Measurements from ENCODE around the gene MTHFSD.

MTHFSD gene

GRCh38 chr16:86572606-86573005 is 17.6 kb upstream of the MTHFSD start:
- Histone ChIP-seq H3K4me1 (ENCODE audit: control insufficient read depth, low read depth, low read length) (peaks cover 17% of the 10 kb centered on the region), H3K18ac (ENCODE audit: low read length) (no peak overlapping the region), H3K79me2 (ENCODE audit: control insufficient read depth, insufficient read depth, low read length) (no peaks in the 10 kb centered on the region), H4K8ac (ENCODE audit: low read depth, low read length) (no peak overlapping the region), H3K23ac (ENCODE audit: low read length) (no peak overlapping the region), H3K56ac (ENCODE audit: low read length) (no peak overlapping the region), H3K9ac (ENCODE audit: low read length) (no peak overlapping the region), H2BK15ac (replicated peaks; ENCODE audit: low read depth) (no peak overlapping the region), H3K4me2 (ENCODE audit: low read length) (no peak overlapping the region), H3K27ac (ENCODE audit: low read depth, low read length) (no peak overlapping the region), H3K79me1 (ENCODE audit: low read length) (no peaks in the 10 kb centered on the region), H2BK120ac (ENCODE audit: low read depth, low read length) (no peak overlapping the region), H2BK5ac (ENCODE audit: low read length) (no peak overlapping the region), H3K4me3 (ENCODE audit: low read length) (no peak overlapping the region), H2AK5ac (ENCODE audit: low read length) (no peak overlapping the region), H3K36me3 (ENCODE audit: control insufficient read depth, insufficient read depth, low read length) (no peaks in the 10 kb centered on the region), H3K27me3 (ENCODE audit: insufficient read depth, low read length, poor library complexity) (peaks cover 79% of the 10 kb centered on the region), H4K5ac (ENCODE audit: low read length) (no peak overlapping the region), H3K4ac (ENCODE audit: low read depth, low read length) (peak overlapping the region; percentile 17)
- peak; percentile 27 for DNase-seq
- no CpG with 5 or more reads among the region's 8 CpGs for WGBS (ENCODE audit: extremely low coverage, insufficient coverage, low lambda C conversion rate)

GRCh38 chr16:86572041-86572521 is 17.0 kb upstream of the MTHFSD start:
- Histone ChIP-seq H3K36me3 (ENCODE audit: control insufficient read depth, insufficient read depth, low read length) (no peaks in the 10 kb centered on the region), H3K4ac (ENCODE audit: low read depth, low read length) (no peak overlapping the region), H3K27me3 (ENCODE audit: insufficient read depth, low read length, poor library complexity) (peaks cover 77% of the 10 kb centered on the region), H2BK120ac (ENCODE audit: low read depth, low read length) (no peak overlapping the region), H3K4me2 (ENCODE audit: low read length) (no peak overlapping the region), H3K9ac (ENCODE audit: low read length) (no peak overlapping the region), H2BK5ac (ENCODE audit: low read length) (no peak overlapping the region), H3K56ac (ENCODE audit: low read length) (no peak overlapping the region), H3K79me2 (ENCODE audit: control insufficient read depth, insufficient read depth, low read length) (no peaks in the 10 kb centered on the region), H3K4me1 (ENCODE audit: control insufficient read depth, low read depth, low read length) (peaks cover 15% of the 10 kb centered on the region), H3K79me1 (ENCODE audit: low read length) (no peaks in the 10 kb centered on the region), H3K27ac (ENCODE audit: low read depth, low read length) (no peak overlapping the region), H3K4me3 (ENCODE audit: low read length) (no peak overlapping the region), H4K5ac (ENCODE audit: low read length) (no peak overlapping the region), H3K23ac (ENCODE audit: low read length) (no peak overlapping the region), H3K18ac (ENCODE audit: low read length) (no peak overlapping the region), H2AK5ac (ENCODE audit: low read length) (no peak overlapping the region), H2BK15ac (replicated peaks; ENCODE audit: low read depth) (no peak overlapping the region), H4K8ac (ENCODE audit: low read depth, low read length) (no peak overlapping the region)
- DNase-seq, result peak; percentile 48
- no CpG with 5 or more reads among the region's 12 CpGs for WGBS (ENCODE audit: extremely low coverage, insufficient coverage, low lambda C conversion rate)

GRCh38 chr16:86571530-86571915 is 16.5 kb upstream of the MTHFSD start:
- Histone ChIP-seq H3K9ac (ENCODE audit: low read length) (no peak overlapping the region), H4K5ac (ENCODE audit: low read length) (no peak overlapping the region), H3K4me1 (ENCODE audit: control insufficient read depth, low read depth, low read length) (peaks cover 12% of the 10 kb centered on the region), H3K4ac (ENCODE audit: low read depth, low read length) (no peak overlapping the region), H3K36me3 (ENCODE audit: control insufficient read depth, insufficient read depth, low read length) (no peaks in the 10 kb centered on the region), H4K8ac (ENCODE audit: low read depth, low read length) (no peak overlapping the region), H3K4me3 (ENCODE audit: low read length) (no peak overlapping the region), H3K18ac (ENCODE audit: low read length) (peak overlapping the region; percentile 21), H2AK5ac (ENCODE audit: low read length) (no peak overlapping the region), H3K56ac (ENCODE audit: low read length) (peak overlapping the region; percentile 22), H3K4me2 (ENCODE audit: low read length) (no peak overlapping the region), H2BK15ac (replicated peaks; ENCODE audit: low read depth) (no peak overlapping the region), H3K79me2 (ENCODE audit: control insufficient read depth, insufficient read depth, low read length) (no peaks in the 10 kb centered on the region), H2BK5ac (ENCODE audit: low read length) (no peak overlapping the region), H3K23ac (ENCODE audit: low read length) (peak overlapping the region; percentile 6), H3K79me1 (ENCODE audit: low read length) (no peaks in the 10 kb centered on the region), H3K27ac (ENCODE audit: low read depth, low read length) (no peak overlapping the region), H2BK120ac (ENCODE audit: low read depth, low read length) (no peak overlapping the region), H3K27me3 (ENCODE audit: insufficient read depth, low read length, poor library complexity) (peaks cover 72% of the 10 kb centered on the region)
- peak; percentile 6 for DNase-seq
- WGBS (ENCODE audit: extremely low coverage, insufficient coverage, low lambda C conversion rate), result no CpG with 5 or more reads among the region's 10 CpGs

GRCh38 chr16:86570558-86571529 is 15.8 kb upstream of the MTHFSD start:
- DNase-seq, result peak; percentile 33
- H3K27ac ChIP-seq (ENCODE audit: low read depth, low read length), result no peak overlapping the region
- no CpG with 5 or more reads among the region's 28 CpGs for WGBS (ENCODE audit: extremely low coverage, insufficient coverage, low lambda C conversion rate)
- peaks cover 76% of the 10 kb centered on the region for H3K27me3 ChIP-seq (ENCODE audit: insufficient read depth, low read length, poor library complexity)
- no peak overlapping the region for H2BK15ac ChIP-seq (replicated peaks; ENCODE audit: low read depth)
- no peak overlapping the region for H2AK5ac ChIP-seq (ENCODE audit: low read length)
- H2BK120ac ChIP-seq (ENCODE audit: low read depth, low read length), result no peak overlapping the region
- H3K79me2 ChIP-seq (ENCODE audit: control insufficient read depth, insufficient read depth, low read length), result no peaks in the 10 kb centered on the region
- H2BK5ac ChIP-seq (ENCODE audit: low read length), result no peak overlapping the region
- no peak overlapping the region for H3K4me2 ChIP-seq (ENCODE audit: low read length)
- no peak overlapping the region for H4K5ac ChIP-seq (ENCODE audit: low read length)
- H3K9ac ChIP-seq (ENCODE audit: low read length), result no peak overlapping the region
- H3K56ac ChIP-seq (ENCODE audit: low read length), result peak overlapping the region; percentile 22
- peak overlapping the region; percentile 21 for H3K18ac ChIP-seq (ENCODE audit: low read length)
- H3K4me1 ChIP-seq (ENCODE audit: control insufficient read depth, low read depth, low read length), result peaks cover 12% of the 10 kb centered on the region
- peak overlapping the region; percentile 6 for H3K23ac ChIP-seq (ENCODE audit: low read length)
- no peak overlapping the region for H3K4me3 ChIP-seq (ENCODE audit: low read length)
- no peak overlapping the region for H4K8ac ChIP-seq (ENCODE audit: low read depth, low read length)
- no peaks in the 10 kb centered on the region for H3K79me1 ChIP-seq (ENCODE audit: low read length)
- no peaks in the 10 kb centered on the region for H3K36me3 ChIP-seq (ENCODE audit: control insufficient read depth, insufficient read depth, low read length)
- no peak overlapping the region for H3K4ac ChIP-seq (ENCODE audit: low read depth, low read length)

GRCh38 chr16:86569701-86570447 is 14.8 kb upstream of the MTHFSD start:
- H3K27me3 ChIP-seq (ENCODE audit: insufficient read depth, low read length, poor library complexity), result peaks cover 79% of the 10 kb centered on the region
- H3K4me1 ChIP-seq (ENCODE audit: control insufficient read depth, low read depth, low read length), result peaks cover 9% of the 10 kb centered on the region
- H3K27ac ChIP-seq (ENCODE audit: low read depth, low read length), result no peak overlapping the region
- no peak overlapping the region for H2BK5ac ChIP-seq (ENCODE audit: low read length)
- no peak overlapping the region for H3K4me2 ChIP-seq (ENCODE audit: low read length)
- H2BK15ac ChIP-seq (replicated peaks; ENCODE audit: low read depth), result no peak overlapping the region
- no peak overlapping the region for H3K4ac ChIP-seq (ENCODE audit: low read depth, low read length)
- no peaks in the 10 kb centered on the region for H3K79me2 ChIP-seq (ENCODE audit: control insufficient read depth, insufficient read depth, low read length)
- no peak overlapping the region for H4K8ac ChIP-seq (ENCODE audit: low read depth, low read length)
- WGBS (ENCODE audit: extremely low coverage, insufficient coverage, low lambda C conversion rate), result 100% methylated on average over 1 of the region's 13 CpGs
- H3K56ac ChIP-seq (ENCODE audit: low read length), result no peak overlapping the region
- no peaks in the 10 kb centered on the region for H3K79me1 ChIP-seq (ENCODE audit: low read length)
- H3K23ac ChIP-seq (ENCODE audit: low read length), result no peak overlapping the region
- no peak overlapping the region for H2AK5ac ChIP-seq (ENCODE audit: low read length)
- H3K9ac ChIP-seq (ENCODE audit: low read length), result no peak overlapping the region
- no peak overlapping the region for H3K4me3 ChIP-seq (ENCODE audit: low read length)
- no peak overlapping the region for H4K5ac ChIP-seq (ENCODE audit: low read length)
- no peaks in the 10 kb centered on the region for H3K36me3 ChIP-seq (ENCODE audit: control insufficient read depth, insufficient read depth, low read length)
- no peak for DNase-seq
- H3K18ac ChIP-seq (ENCODE audit: low read length), result no peak overlapping the region
- H2BK120ac ChIP-seq (ENCODE audit: low read depth, low read length), result no peak overlapping the region
